Naive thymus-derived CD4-positive, alpha-beta T cell (primary cell): ENCODE measurements around the gene MUL1. TPM values are rescaled to one million over a fixed set of nuclear protein-coding genes. Genes with fewer than 3 reads are reported as not detected.
A peak's percentile ranks its signal among the peaks of the same experiment; 100 is the strongest.

Experiments
- ATAC-seq: fragments of 150-1000 bp; cut with Tn5 transposase; 2 replicates; pipeline ENCODE4 v1.10.0; 2021; ENCODE audit warnings: mild to moderate bottlenecking, moderate library complexity
- CTCF ChIA-PET: fragments of 350-600 bp; sonication (Branson Sonifier 250); formaldehyde crosslinking; loops from one replicate; lab custom pipeline; 2021; ENCODE audit warnings: antibody characterized with exemption; lab: Charles Lee
- POLR2A ChIA-PET: fragments of 350-600 bp; sonication (Branson Sonifier 250); formaldehyde crosslinking; loops from one replicate; lab custom pipeline; 2021; ENCODE audit warnings: antibody characterized with exemption, inconsistent platforms; lab: Charles Lee
- DNase-seq, 9 donors: peaks; one replicate each; pipeline versions ENCODE4 v3.0.0 to v3.0.0-alpha.2; 2020 to 2022; ENCODE audit warnings: mixed read lengths in 1 of 9
- H3K27ac ChIP-seq: one replicate; pipeline ENCODE4 v1.7.0; 2013; ENCODE audit warnings: mild to moderate bottlenecking, low read depth, low read length, moderate library complexity
- H3K27me3 ChIP-seq, 2 donors: one replicate each; pipeline ENCODE4 v1.7.0; 2013; ENCODE audit warnings: low read length in 2 of 2, mild to moderate bottlenecking in 2 of 2, moderate library complexity in 2 of 2; ENCODE audit not compliant: control insufficient read depth in 2 of 2, insufficient read depth in 2 of 2
- H3K36me3 ChIP-seq, 3 experiments: 1 replicate in 2 of 3; 2 replicates in 1 of 3; pipeline ENCODE4 v1.7.0; 2013; ENCODE audit warnings: low read length in 3 of 3, mild to moderate bottlenecking in 3 of 3, moderate library complexity in 1 of 3; ENCODE audit not compliant: insufficient read depth in 3 of 3, control insufficient read depth in 2 of 3
- H3K4me1 ChIP-seq, 2 donors: one replicate each; pipeline ENCODE4 v1.7.0; 2013; ENCODE audit warnings: low read length in 2 of 2, mild to moderate bottlenecking in 2 of 2, moderate library complexity in 1 of 2; ENCODE audit not compliant: control insufficient read depth in 2 of 2, insufficient read depth in 2 of 2
- H3K4me3 ChIP-seq: 2 replicates; pipeline ENCODE4 v1.7.0; 2013; ENCODE audit warnings: mild to moderate bottlenecking, low read length
- H3K9me3 ChIP-seq, 3 experiments: 1 replicate in 2 of 3; 2 replicates in 1 of 3; pipeline ENCODE4 v1.7.0; 2013; ENCODE audit warnings: low read length in 3 of 3; ENCODE audit not compliant: control insufficient read depth in 2 of 3
- H3K27ac Mint-ChIP-seq, 9 donors: one replicate each; pipeline ENCODE4 v1.8.0; 2020 to 2022; ENCODE audit warnings: mixed read lengths in 9 of 9, mild to moderate bottlenecking in 8 of 9, moderate library complexity in 5 of 9, inconsistent platforms in 2 of 9
- H3K27me3 Mint-ChIP-seq, 5 donors: one replicate each; pipeline ENCODE4 v1.8.0; 2021 to 2022; ENCODE audit warnings: mixed read lengths in 5 of 5, mild to moderate bottlenecking in 1 of 5
- H3K36me3 Mint-ChIP-seq, 5 donors: one replicate each; pipeline ENCODE4 v1.8.0; 2020 to 2022; ENCODE audit warnings: mixed read lengths in 5 of 5, mild to moderate bottlenecking in 3 of 5, inconsistent platforms in 1 of 5
- H3K4me1 Mint-ChIP-seq, 7 donors: one replicate each; pipeline ENCODE4 v1.8.0; 2020 to 2022; ENCODE audit warnings: mixed read lengths in 7 of 7, mild to moderate bottlenecking in 3 of 7, inconsistent platforms in 1 of 7
- H3K4me3 Mint-ChIP-seq, 10 donors: one replicate each; pipeline ENCODE4 v1.8.0; 2020 to 2022; ENCODE audit warnings: mild to moderate bottlenecking in 10 of 10, mixed read lengths in 10 of 10, moderate library complexity in 6 of 10, inconsistent platforms in 2 of 10
- H3K9me3 Mint-ChIP-seq, 11 donors: one replicate each; pipeline ENCODE4 v1.8.0; 2020 to 2022; ENCODE audit warnings: mixed read lengths in 11 of 11, mild to moderate bottlenecking in 4 of 11, inconsistent platforms in 1 of 11, moderate library complexity in 1 of 11
- intact Hi-C, 2 donors: fragments of 100-400 bp; cut with micrococcal nuclease; formaldehyde crosslinking; loops; one replicate each; pipeline ENCODE4 v1.15.1; 2023
- polyA plus RNA-seq, 2 donors: library from polyadenylated mRNA; unstranded; fragments of 300-500 nt; fragmentation: Illumina TruSeq; gene quantifications; one replicate each; pipeline ENCODE4 v1.2.3, GENCODE V29; 2021
- total RNA-seq, 6 experiments: library from RNA in 5 of 6; stranded (reverse) in 5 of 6; gene quantifications; 1 replicate in 5 of 6; 2 replicates in 1 of 6; pipeline ENCODE4 v1.2.3 and lab custom pipeline; 2021 to 2026

Gene MUL1, protein sequence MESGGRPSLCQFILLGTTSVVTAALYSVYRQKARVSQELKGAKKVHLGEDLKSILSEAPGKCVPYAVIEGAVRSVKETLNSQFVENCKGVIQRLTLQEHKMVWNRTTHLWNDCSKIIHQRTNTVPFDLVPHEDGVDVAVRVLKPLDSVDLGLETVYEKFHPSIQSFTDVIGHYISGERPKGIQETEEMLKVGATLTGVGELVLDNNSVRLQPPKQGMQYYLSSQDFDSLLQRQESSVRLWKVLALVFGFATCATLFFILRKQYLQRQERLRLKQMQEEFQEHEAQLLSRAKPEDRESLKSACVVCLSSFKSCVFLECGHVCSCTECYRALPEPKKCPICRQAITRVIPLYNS
- total RNA-seq: 10 to 100 TPM; 16.5 to 21.5 (median 20.5) TPM
- polyA plus RNA-seq: 10 to 100 TPM; 24.7 to 40.5 TPM
- total RNA-seq (lab: John Stamatoyannopoulos, UW): 22.3 reads per million, percentile 53 among the genes with 10 or more reads in this experiment

DNA sequence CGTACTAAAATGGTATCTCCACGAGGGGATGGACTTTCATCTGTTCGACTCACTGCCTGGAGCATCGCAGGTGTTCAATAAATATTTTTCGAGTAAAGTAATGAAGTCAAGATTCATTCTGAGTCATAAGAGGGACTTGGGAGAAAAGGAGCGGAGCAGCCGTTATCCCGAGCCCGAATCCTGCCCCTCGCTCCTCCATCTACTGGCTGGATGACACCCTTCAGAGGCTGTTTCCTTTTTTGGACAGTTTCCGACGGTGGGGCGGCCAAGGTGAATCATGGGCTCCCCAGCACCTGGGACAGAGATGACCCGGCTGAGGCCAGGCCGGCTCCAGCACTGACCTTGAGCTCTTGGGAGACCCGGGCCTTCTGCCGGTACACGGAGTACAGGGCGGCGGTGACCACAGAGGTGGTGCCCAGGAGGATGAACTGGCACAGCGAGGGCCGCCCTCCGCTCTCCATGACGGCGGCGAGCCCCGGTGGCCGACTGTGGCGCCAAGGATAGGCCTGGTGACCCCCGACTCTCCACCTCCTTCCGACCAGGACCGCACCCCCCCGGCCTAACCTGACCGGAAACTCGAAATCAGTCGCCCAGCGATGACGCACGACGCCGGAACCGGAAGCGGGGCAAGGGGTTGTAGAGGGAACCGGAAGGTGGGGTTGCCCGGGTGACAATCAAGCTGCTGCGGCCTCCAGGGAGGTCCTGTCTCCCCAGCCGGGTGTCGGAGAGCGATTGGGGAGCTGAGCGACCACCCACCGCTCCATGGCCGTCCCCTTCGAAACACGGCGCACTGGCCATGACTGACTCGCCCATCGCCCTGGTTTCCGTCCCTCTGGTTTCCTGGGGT is at the start of gene MUL1:
MUL1 (minus strand) TSS at position 588 of the 847 bp plus-strand sequence; CDS start at position 461, 127 bp downstream.
- intact Hi-C loops: loop anchor here (1.0 to 5.0 kb wide), 8 partner anchors 21 to 1295 kb away; partner anchors contain the start of genes PINK1 (in 2 of the 2), CAMK2N1 (in 1 of the 2), DDOST (in 1 of the 2) and EIF4G3 (in 1 of the 2)
- no peaks in the 10 kb centered on the region for H3K9me3 Mint-ChIP-seq
- POLR2A ChIA-PET: interaction anchor here (0.5 to 1.9 kb wide), 6 partner anchors 14 to 1942 kb away, joined by 3 to 8 read pairs (median 5); no protein-coding TSS in a partner anchor

DNA sequence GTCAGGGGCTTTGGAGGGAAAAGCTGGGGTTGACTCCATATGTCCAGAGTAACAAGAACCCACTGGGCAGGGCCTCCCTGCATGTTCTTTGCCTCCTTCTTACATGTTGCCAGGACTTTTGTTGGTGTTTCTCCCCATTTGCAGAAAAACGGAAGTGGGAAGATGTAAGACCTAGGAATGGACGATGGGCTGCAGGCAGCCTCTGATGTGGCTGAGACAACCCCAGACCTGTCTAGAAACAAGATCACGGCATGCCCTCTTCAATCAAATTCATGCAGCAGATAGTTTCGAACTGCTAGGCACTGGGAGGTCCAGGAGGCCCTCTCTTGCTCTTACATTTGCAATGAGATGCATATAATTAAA is 47.8 kb upstream of the MUL1 start:
- no peak overlapping the region for H3K27ac Mint-ChIP-seq
- no peak overlapping the region for H3K4me3 Mint-ChIP-seq
- ChIA-PET POLR2A (no interaction called here), CTCF (no interaction called here)
- intact Hi-C loops: no loop called here
- peaks cover 22 to 33% (median 27%) of the 10 kb centered on the region in 5 donors for H3K27me3 Mint-ChIP-seq
- peaks cover 0 to 6% (median 3%) of the 10 kb centered on the region in 7 donors for H3K4me1 Mint-ChIP-seq
- Histone ChIP-seq H3K4me1 (no peaks in the 10 kb centered on the region), H3K36me3 (no peaks in the 10 kb centered on the region), H3K27ac (no peak overlapping the region), H3K9me3 (no peaks in the 10 kb centered on the region), H3K27me3 (peaks cover 0 to 3% of the 10 kb centered on the region in 2 donors), H3K4me3 (no peak overlapping the region)
- no peak for DNase-seq
- ATAC-seq: no peak
- H3K36me3 Mint-ChIP-seq: no peaks in the 10 kb centered on the region
- H3K9me3 Mint-ChIP-seq: no peaks in the 10 kb centered on the region

More for the DNA sequence above, at the start of gene MUL1:
- ATAC-seq: peak; percentile 94
- peak within 1 kb of the TSS; percentile 72 to 97 (median 92) for H3K27ac Mint-ChIP-seq
- H3K4me3 ChIP-seq: peak within 1 kb of the TSS; percentile 88
- CTCF ChIA-PET: interaction anchor here (0.6 to 1.9 kb wide), 6 partner anchors 13 to 597 kb away, joined by 3 to 8 read pairs (median 3); partner anchors contain the start of gene PINK1
- peaks cover 0 to 12% (median 0%) of the 10 kb centered on the region in 3 experiments for H3K36me3 ChIP-seq
- peaks cover 0 to 4% (median 0%) of the 10 kb centered on the region in 5 donors for H3K36me3 Mint-ChIP-seq
- DNase-seq: peak; percentile 83 to 95 (median 89)
- H3K27ac ChIP-seq: peak within 1 kb of the TSS; percentile 97
- H3K27me3 Mint-ChIP-seq: peaks cover 0 to 5% (median 1%) of the 10 kb centered on the region in 5 donors
- peak within 1 kb of the TSS; percentile 83 to 98 (median 88) for H3K4me3 Mint-ChIP-seq
- H3K9me3 ChIP-seq: no peaks in the 10 kb centered on the region
- peaks cover 8 to 22% of the 10 kb centered on the region in 2 donors for H3K4me1 ChIP-seq
- H3K4me1 Mint-ChIP-seq: peaks cover 15 to 40% (median 23%) of the 10 kb centered on the region in 7 donors
- H3K27me3 ChIP-seq: no peaks in the 10 kb centered on the region

DNA sequence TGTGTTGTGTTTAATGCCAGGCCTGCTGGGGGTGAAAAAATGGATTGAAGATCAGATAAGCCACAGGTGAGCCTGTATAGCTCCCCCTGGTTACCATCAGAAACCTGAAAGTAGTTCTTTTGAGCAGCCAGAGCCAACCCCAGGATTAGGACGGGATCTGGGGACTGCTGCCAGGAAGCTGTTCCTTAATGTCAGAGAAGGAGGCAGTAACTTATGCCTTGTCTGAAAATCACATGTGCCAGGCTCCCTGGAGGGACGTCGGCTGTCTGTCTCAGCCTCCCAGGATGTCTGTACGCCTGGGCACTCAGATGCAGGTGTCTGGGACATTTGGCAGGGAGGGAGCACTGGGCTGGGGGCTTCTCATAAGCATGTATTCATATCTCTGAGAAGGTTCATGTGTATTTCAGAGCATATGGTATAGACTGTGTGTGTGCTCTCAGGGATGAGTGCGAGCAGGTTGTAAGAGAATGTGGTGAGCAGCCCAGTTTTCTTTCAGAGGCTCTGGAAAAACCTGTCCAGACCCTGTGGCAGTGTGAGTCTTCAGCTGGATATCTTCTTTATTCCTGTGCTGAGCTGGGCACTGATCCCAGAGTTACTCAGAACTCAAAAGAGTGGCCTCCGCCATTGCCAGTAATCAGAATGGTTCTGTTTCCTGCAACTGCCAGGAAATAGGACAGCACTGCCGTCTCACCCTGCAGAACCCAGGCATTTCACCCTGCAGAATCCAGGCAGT is 47.2 kb upstream of the MUL1 start:
- no peak overlapping the region for H3K4me3 Mint-ChIP-seq
- peaks cover 0 to 3% of the 10 kb centered on the region in 2 donors for H3K27me3 ChIP-seq

DNA sequence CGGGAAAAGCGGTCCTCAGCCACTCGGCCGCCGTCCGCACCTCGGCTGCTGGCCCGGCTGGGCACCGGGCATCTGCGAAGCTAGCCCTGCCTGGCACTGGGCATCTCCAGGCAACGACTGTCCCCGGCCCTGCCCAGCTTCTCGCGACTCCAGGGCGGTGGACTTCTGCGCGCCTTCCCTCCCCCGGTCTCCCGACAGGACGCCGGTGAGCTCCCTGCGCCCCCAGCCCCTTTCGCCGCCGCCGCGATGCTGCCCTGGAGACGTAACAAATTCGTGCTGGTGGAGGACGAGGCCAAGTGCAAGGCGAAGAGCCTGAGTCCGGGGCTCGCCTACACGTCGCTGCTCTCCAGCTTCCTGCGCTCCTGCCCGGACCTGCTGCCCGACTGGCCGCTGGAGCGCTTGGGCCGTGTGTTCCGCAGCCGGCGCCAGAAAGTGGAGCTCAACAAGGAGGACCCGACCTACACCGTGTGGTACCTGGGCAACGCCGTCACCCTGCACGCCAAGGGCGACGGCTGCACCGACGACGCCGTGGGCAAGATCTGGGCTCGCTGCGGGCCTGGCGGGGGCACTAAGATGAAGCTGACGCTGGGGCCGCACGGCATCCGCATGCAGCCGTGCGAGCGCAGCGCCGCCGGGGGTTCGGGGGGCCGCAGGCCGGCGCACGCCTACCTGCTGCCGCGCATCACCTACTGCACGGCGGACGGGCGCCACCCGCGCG is 44.9 kb upstream of the MUL1 start:
- no peak overlapping the region for H3K4me3 Mint-ChIP-seq
- Histone ChIP-seq H3K27me3 (peaks cover 0 to 3% of the 10 kb centered on the region in 2 donors), H3K4me1 (no peaks in the 10 kb centered on the region), H3K9me3 (no peaks in the 10 kb centered on the region), H3K36me3 (no peaks in the 10 kb centered on the region), H3K4me3 (no peak overlapping the region), H3K27ac (no peak overlapping the region)
- no peak for ATAC-seq
- H3K27me3 Mint-ChIP-seq: peaks cover 25 to 34% (median 27%) of the 10 kb centered on the region in 5 donors
- H3K27ac Mint-ChIP-seq: no peak overlapping the region
- H3K4me1 Mint-ChIP-seq: peaks cover 0 to 6% (median 3%) of the 10 kb centered on the region in 7 donors
- no peak for DNase-seq
- H3K36me3 Mint-ChIP-seq: no peaks in the 10 kb centered on the region
- POLR2A ChIA-PET: no interaction called here
- CTCF ChIA-PET: no interaction called here
- intact Hi-C loops: no loop called here
- H3K9me3 Mint-ChIP-seq: no peaks in the 10 kb centered on the region

More for the DNA sequence above, 47.2 kb upstream of the MUL1 start:
- no peaks in the 10 kb centered on the region for H3K4me1 ChIP-seq
- DNase-seq (no peak), ATAC-seq (no peak)
- ChIA-PET POLR2A (no interaction called here), CTCF (no interaction called here)
- intact Hi-C loops: no loop called here
- Mint-ChIP-seq H3K36me3 (no peaks in the 10 kb centered on the region), H3K27me3 (peaks cover 21 to 34% (median 24%) of the 10 kb centered on the region in 5 donors), H3K4me1 (peaks cover 0 to 6% (median 3%) of the 10 kb centered on the region in 7 donors), H3K9me3 (no peaks in the 10 kb centered on the region), H3K27ac (no peak overlapping the region)
- no peaks in the 10 kb centered on the region for H3K36me3 ChIP-seq
- H3K4me3 ChIP-seq: no peak overlapping the region
- no peaks in the 10 kb centered on the region for H3K9me3 ChIP-seq
- no peak overlapping the region for H3K27ac ChIP-seq

DNA sequence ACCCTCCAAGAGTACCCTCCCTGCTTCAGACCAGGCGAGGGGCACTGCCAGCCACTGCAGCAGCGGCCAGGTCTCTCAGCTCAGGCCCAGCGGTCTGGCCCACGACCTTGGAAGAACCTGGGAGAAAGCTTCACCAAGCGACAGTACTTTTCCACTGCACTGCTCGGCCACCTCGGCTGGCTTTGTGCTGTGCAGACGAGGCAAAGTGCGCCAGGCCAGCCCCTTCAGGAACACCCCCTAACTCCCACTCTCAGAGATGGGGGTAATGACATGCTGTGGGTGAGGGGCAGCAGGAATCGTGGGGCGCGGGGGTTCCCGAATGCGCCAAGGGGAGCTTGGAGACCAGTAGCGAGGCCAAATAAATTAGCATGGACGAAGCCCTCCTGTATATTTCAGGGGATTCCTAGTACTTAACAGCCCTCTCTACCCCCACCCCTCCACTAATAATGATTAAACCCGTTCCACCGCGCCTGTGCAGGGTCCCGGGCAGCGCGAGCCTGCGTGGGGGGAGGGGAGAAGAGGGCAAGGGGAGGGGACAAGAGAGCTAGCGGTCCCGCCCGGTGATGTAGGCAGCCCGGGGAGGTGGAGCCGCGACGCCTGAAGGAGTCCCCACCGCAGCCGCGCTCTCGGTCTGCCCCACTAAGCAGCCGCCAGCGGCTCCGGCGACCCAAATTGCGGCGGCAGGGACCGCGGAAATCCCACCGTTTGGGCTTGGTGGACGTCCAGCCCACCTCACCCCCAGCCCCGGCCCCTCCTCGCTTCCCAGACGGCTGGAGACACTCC is 44.2 kb upstream of the MUL1 start, which contains the start of gene FAM43B:
FAM43B (plus strand) TSS at position 629 of the 783 bp plus-strand sequence. CDS start 401 bp downstream, outside the sequence.
- intact Hi-C loops: no loop called here
- ChIA-PET POLR2A (no interaction called here), CTCF (no interaction called here)
- H3K4me1 ChIP-seq: no peaks in the 10 kb centered on the region
- DNase-seq (no peak), ATAC-seq (no peak)
- H3K9me3 ChIP-seq: no peaks in the 10 kb centered on the region
- Mint-ChIP-seq H3K9me3 (peaks cover 0 to 1% (median 0%) of the 10 kb centered on the region in 11 donors), H3K4me3 (no peak within 1 kb of the TSS), H3K4me1 (peaks cover 0 to 6% (median 3%) of the 10 kb centered on the region in 7 donors), H3K27me3 (peaks cover 26 to 34% (median 28%) of the 10 kb centered on the region in 5 donors), H3K27ac (no peak within 1 kb of the TSS), H3K36me3 (no peaks in the 10 kb centered on the region)
- H3K4me3 ChIP-seq: no peak within 1 kb of the TSS
- no peaks in the 10 kb centered on the region for H3K36me3 ChIP-seq
- H3K27me3 ChIP-seq: peaks cover 0 to 3% of the 10 kb centered on the region in 2 donors
- no peak within 1 kb of the TSS for H3K27ac ChIP-seq
